PC-3 (cell line): Measurements from ENCODE around the gene MAML2.

Experiments
- EZH2 ChIP-seq: fragments of 300-600 bp; sonication (generic); IDR thresholded peaks from one replicate; pipeline ENCODE4 v1.6.1; 2017; ENCODE audit warnings: antibody characterized with exemption, mild to moderate bottlenecking, low read length; ENCODE audit not compliant: unreplicated experiment
- TF ChIP-seq, protein P1 (sequence below): fragments of 300-600 bp; sonication (generic); conservative IDR thresholded peaks from 2 replicates; pipeline ENCODE4 v1.5.1; 2017; ENCODE audit warnings: antibody characterized with exemption, low read depth, mild to moderate bottlenecking, low read length

DNA sequence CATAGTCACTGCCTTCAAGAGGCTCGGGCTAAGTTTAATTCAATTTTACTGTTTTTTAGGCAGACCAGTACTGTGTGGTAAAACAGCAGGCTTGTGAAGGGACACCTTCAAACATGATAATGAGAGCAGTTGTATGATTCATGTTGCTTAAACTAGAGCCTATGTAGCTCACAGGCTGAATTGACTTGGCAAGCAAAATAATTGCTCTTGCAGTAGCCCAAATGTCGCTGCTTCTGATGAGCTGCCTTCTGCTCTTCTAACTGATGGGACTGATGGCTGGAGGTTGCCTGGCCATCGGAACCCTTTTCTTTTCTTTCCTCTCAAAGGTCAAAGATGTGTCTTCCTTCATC lies 137.6 kb downstream of the MAML2 start:
- TF ChIP-seq, protein P1, sequence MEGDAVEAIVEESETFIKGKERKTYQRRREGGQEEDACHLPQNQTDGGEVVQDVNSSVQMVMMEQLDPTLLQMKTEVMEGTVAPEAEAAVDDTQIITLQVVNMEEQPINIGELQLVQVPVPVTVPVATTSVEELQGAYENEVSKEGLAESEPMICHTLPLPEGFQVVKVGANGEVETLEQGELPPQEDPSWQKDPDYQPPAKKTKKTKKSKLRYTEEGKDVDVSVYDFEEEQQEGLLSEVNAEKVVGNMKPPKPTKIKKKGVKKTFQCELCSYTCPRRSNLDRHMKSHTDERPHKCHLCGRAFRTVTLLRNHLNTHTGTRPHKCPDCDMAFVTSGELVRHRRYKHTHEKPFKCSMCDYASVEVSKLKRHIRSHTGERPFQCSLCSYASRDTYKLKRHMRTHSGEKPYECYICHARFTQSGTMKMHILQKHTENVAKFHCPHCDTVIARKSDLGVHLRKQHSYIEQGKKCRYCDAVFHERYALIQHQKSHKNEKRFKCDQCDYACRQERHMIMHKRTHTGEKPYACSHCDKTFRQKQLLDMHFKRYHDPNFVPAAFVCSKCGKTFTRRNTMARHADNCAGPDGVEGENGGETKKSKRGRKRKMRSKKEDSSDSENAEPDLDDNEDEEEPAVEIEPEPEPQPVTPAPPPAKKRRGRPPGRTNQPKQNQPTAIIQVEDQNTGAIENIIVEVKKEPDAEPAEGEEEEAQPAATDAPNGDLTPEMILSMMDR: no peak
- TF ChIP-seq EZH2: no peak
